Adrenal gland (tissue), 12 donors: ENCODE data around the gene ANXA6. TPM values are rescaled to one million over a fixed set of nuclear protein-coding genes. Genes with fewer than 3 reads are reported as not detected.

Experiments used
- DNase-seq, 7 donors: peaks; one replicate each; pipeline ENCODE4 v3.0.0-alpha.2; 2019 to 2020
- H3K27ac ChIP-seq, 5 donors: fragments of 200-600 bp; sonication (generic) in 4 of 5; 1 replicate in 3 of 5; 2 replicates in 2 of 5; pipeline versions ENCODE4 v1.5.1 to v1.8.0; 2016 to 2020; ENCODE audit warnings: mild to moderate bottlenecking in 1 of 5
- H3K27me3 ChIP-seq: fragments of 200-600 bp; 2 replicates; pipeline ENCODE4 v1.8.0; 2021
- H3K36me3 ChIP-seq, 2 donors: fragments of 200-600 bp; replicated peaks in 1 of 2; 1 replicate in 1 of 2; 2 replicates in 1 of 2; pipeline versions ENCODE4 v1.5.1 to v1.8.0; 2018 to 2022
- H3K4me1 ChIP-seq, 2 donors: fragments of 200-600 bp; replicated peaks in 1 of 2; 1 replicate in 1 of 2; 2 replicates in 1 of 2; pipeline versions ENCODE4 v1.5.1 to v1.8.0; 2018 to 2021
- H3K4me3 ChIP-seq, 4 donors: fragments of 200-600 bp; sonication (generic) in 3 of 4; one replicate each; pipeline ENCODE4 v1.5.1; 2016 to 2018
- H3K9me3 ChIP-seq, 3 donors: fragments of 200-600 bp; sonication (generic) in 1 of 3; replicated peaks in 1 of 3; 1 replicate in 2 of 3; 2 replicates in 1 of 3; pipeline versions ENCODE4 v1.5.1 to v1.8.0; 2016 to 2021
- CTCF ChIP-seq, 6 experiments: fragments of 450-650 bp in 4 of 6; fragments of 200-600 bp in 2 of 6; sonication (generic) in 1 of 6; IDR thresholded peaks; 1 replicate in 5 of 6; 2 replicates in 1 of 6; pipeline versions ENCODE4 v1.5.1 to v1.8.0; 2016 to 2021; ENCODE audit warnings: antibody characterized with exemption in 6 of 6, mild to moderate bottlenecking in 2 of 6, moderate library complexity in 1 of 6
- POLR2A ChIP-seq, 2 donors: fragments of 450-650 bp; IDR thresholded peaks; one replicate each; pipeline ENCODE4 v1.6.1; 2017; ENCODE audit warnings: antibody characterized with exemption in 2 of 2, mild to moderate bottlenecking in 2 of 2, moderate library complexity in 1 of 2
- WGBS, 4 donors: extraction: QIAGEN DNeasy Blood & Tissue Kit in 2 of 4; methylation state at CpG; one replicate each; pipeline versions ENCODE4 v1.1.5 to v1.1.7; 2013 to 2017; 5-methylcytosine and 5-hydroxymethylcytosine counted together
- intact Hi-C, 2 donors: fragments of 100-400 bp; cut with DNase I; formaldehyde crosslinking; loops; one replicate each; pipeline versions ENCODE4 v1.14.1 to v1.15.0; 2022 to 2023
- polyA plus RNA-seq, 3 donors: library from polyadenylated mRNA; stranded (reverse); fragments of 200-250 nt in 2 of 3; fragments of 350-450 nt in 1 of 3; fragmentation: Illumina TruSeq in 1 of 3; extraction: RNeasy Lipid Tissue Mini Kit (QIAGEN cat#74804) in 1 of 3; gene quantifications; one replicate each; pipeline ENCODE4 v1.2.3, GENCODE V29; 2013 to 2014
- total RNA-seq, 9 donors: library from RNA; depleted of rRNA in 4 of 9; stranded (reverse); fragments of >200 nt in 4 of 9; fragments of 120-200 nt in 1 of 9; fragmentation: NEBNext Ultra II Directional in 1 of 9; extraction: Animal tissue kit (Norgen Biotek cat#: 25700) in 1 of 9; gene quantifications; one replicate each; pipeline versions ENCODE4 v1.1.0 to v1.2.4, GENCODE V29; 2013 to 2023
- donor health status: healthy with polysubstance abuse.
- donor health status: Bipolar disorder and iron deficiency.
- donor health status: DM: yes; HTN: yes; CAD: no.
- donor health status: DM: no; HTN: no; CAD: no.
- donor health status: DM: no; HTN: no; CAD: no.
- donor health status: DM: yes; HTN: yes; CAD: no.

The ANXA6 gene
- total and polyA plus RNA-seq, 12 donors = 115 to 382 (median 212) TPM

- WGBS, 4 donors = 52 to 75% (median 61%) methylated on average over 6 of the region's 6 CpGs
- peaks cover 0 to 7% of the 10 kb centered on the region in 2 donors for H3K4me1 ChIP-seq
- H3K9me3 ChIP-seq = no peaks in the 10 kb centered on the region
- no peaks in the 10 kb centered on the region for H3K27me3 ChIP-seq
- no peak for TF ChIP-seq POLR2A (IDR thresholded peaks at IDR 0.05)
- peak; percentile 72 to 97 (median 91) for TF ChIP-seq CTCF (IDR thresholded peaks at IDR 0.05)
- intact Hi-C loops = loop anchor here (5.0 kb wide), 2 partner anchors 66 to 111 kb away; no protein-coding TSS in a partner anchor
- H3K27ac ChIP-seq = peak overlapping the region in 1 of 5 donors; percentile 33
- DNase-seq = peak; percentile 81 to 94 (median 87)
- H3K4me3 ChIP-seq = no peak overlapping the region
- peaks cover 0 to 45% of the 10 kb centered on the region in 2 donors for H3K36me3 ChIP-seq
Observed at GRCh38 chr5:151051066-151051930, 106.3 kb downstream of the ANXA6 start.

Other genes with a start within 250 kb of the ANXA6 start
- 1,000 to 10,000 TPM in 3 of 9 donors, 100 to 1,000 TPM in 5, 10 to 100 TPM in 1; 51.1 to 1,751 (median 398) TPM for gene GPX3, start 137.2 kb downstream of the ANXA6 start, total RNA-seq
- 1,000 to 10,000 TPM in 2 of 3 donors, 100 to 1,000 TPM in 1; 365 to 1,619 (median 1,026) TPM for gene GPX3, start 137.2 kb downstream of the ANXA6 start, polyA plus RNA-seq
- 100 to 1,000 TPM in 6 of 9 donors, 10 to 100 TPM in 3; 36.6 to 129 (median 102) TPM for gene TNIP1, start 76.7 kb downstream of the ANXA6 start, total RNA-seq
- 10 to 100 TPM; 42.2 to 85.1 (median 68.1) TPM for gene TNIP1, start 76.7 kb downstream of the ANXA6 start, polyA plus RNA-seq
- 100 to 1,000 TPM; 123 to 241 (median 175) TPM for gene CCDC69, start 66.3 kb upstream of the ANXA6 start, total RNA-seq
- gene CCDC69, start 66.3 kb upstream of the ANXA6 start, polyA plus RNA-seq = 100 to 1,000 TPM in 2 of 3 donors, 10 to 100 TPM in 1; 76.1 to 176 (median 148) TPM
- gene GM2A, start 95.4 kb upstream of the ANXA6 start, total RNA-seq = 10 to 100 TPM; 45.0 to 81.3 (median 57.7) TPM
- gene GM2A, start 95.4 kb upstream of the ANXA6 start, polyA plus RNA-seq = 10 to 100 TPM; 15.5 to 62.9 (median 21.4) TPM
- not detected for gene SLC36A3, start 146.0 kb upstream of the ANXA6 start, total RNA-seq
- gene SLC36A3, start 146.0 kb upstream of the ANXA6 start, polyA plus RNA-seq = not detected
- under 1 TPM in 1 of 9 donors, not detected in 8; 0.06 TPM for gene SLC36A2, start 189.8 kb upstream of the ANXA6 start, total RNA-seq
- under 1 TPM in 2 of 3 donors, not detected in 1; 0.07 to 0.17 TPM for gene SLC36A2, start 189.8 kb upstream of the ANXA6 start, polyA plus RNA-seq